OCI-LY7 (cell line): Measurements from ENCODE around the gene ARL3. TPM values are rescaled to one million over a fixed set of nuclear protein-coding genes. Genes with fewer than 3 reads are reported as not detected.
"Not testable (repeated sequence)": the region's sequence is repeated elsewhere in the genome, so short reads cannot be mapped to it uniquely, and the experiment has no call there.

Experiments used
- BruUV-seq: library from RNA; stranded (reverse); fragments of 400-500 nt; replicated peaks from 2 replicates; lab custom pipeline; 2021; lab: Mats Ljungman, UMichigan
- CTCF ChIA-PET: fragments of 300-600 bp; sonication (Branson Sonifier 250); formaldehyde crosslinking; loops from one replicate; lab custom pipeline; 2022; ENCODE audit warnings: antibody characterized with exemption; ENCODE audit not compliant: unreplicated experiment; lab: Charles Lee
- POLR2A ChIA-PET: fragments of 300-600 bp; sonication (Branson Sonifier 250); formaldehyde crosslinking; loops from one replicate; lab custom pipeline; 2022; ENCODE audit warnings: antibody characterized with exemption; lab: Charles Lee
- DNase-seq: peaks from one replicate; pipeline ENCODE4 v3.0.0-alpha.2; 2015; ENCODE audit warnings: low spot score
- H2AFZ ChIP-seq: fragments of 200-600 bp; sonication (generic), shearing (Covaris generic); 2 replicates; pipeline ENCODE4 v1.6.1; 2014; ENCODE audit warnings: mild to moderate bottlenecking, antibody characterized with exemption, low read length, moderate library complexity
- H3K27ac ChIP-seq: fragments of 200-600 bp; sonication (generic); 2 replicates; pipeline ENCODE4 v1.5.1; 2014; ENCODE audit warnings: mixed run types, low read depth, mild to moderate bottlenecking, moderate library complexity, low read length, inconsistent platforms; ENCODE audit not compliant: poor library complexity, severe bottlenecking
- H3K36me3 ChIP-seq: fragments of 200-600 bp; sonication (generic); 2 replicates; pipeline ENCODE4 v1.6.1; 2014; ENCODE audit warnings: mild to moderate bottlenecking, antibody characterized with exemption, low read length, moderate library complexity, mixed read lengths; ENCODE audit not compliant: insufficient read depth
- H3K4me1 ChIP-seq: fragments of 200-600 bp; sonication (generic); 2 replicates; pipeline ENCODE4 v1.5.1; 2014; ENCODE audit warnings: mild to moderate bottlenecking, low read length; ENCODE audit not compliant: insufficient read depth, poor library complexity, severe bottlenecking
- H3K4me2 ChIP-seq: fragments of 200-600 bp; sonication (generic); 2 replicates; pipeline ENCODE4 v1.6.1; 2014; ENCODE audit warnings: mild to moderate bottlenecking, low read length
- H3K4me3 ChIP-seq: fragments of 200-600 bp; sonication (generic); 2 replicates; pipeline ENCODE4 v1.5.1; 2014; ENCODE audit warnings: mild to moderate bottlenecking, low read depth, low read length; ENCODE audit not compliant: poor library complexity, severe bottlenecking
- H3K79me2 ChIP-seq: fragments of 200-600 bp; sonication (generic); 2 replicates; pipeline ENCODE4 v1.6.1; 2016; ENCODE audit warnings: low read depth, mild to moderate bottlenecking, low read length, moderate library complexity, mixed read lengths; ENCODE audit not compliant: insufficient read depth
- H3K9me2 ChIP-seq: fragments of 200-600 bp; sonication (generic); 2 replicates; pipeline ENCODE4 v1.6.1; 2016; ENCODE audit warnings: mild to moderate bottlenecking, low read length, mixed read lengths; ENCODE audit not compliant: insufficient read depth
- H3K9me3 ChIP-seq: fragments of 200-600 bp; sonication (generic); 2 replicates; pipeline ENCODE4 v1.6.1; 2014; ENCODE audit warnings: mild to moderate bottlenecking, mixed run types, low read length, mixed read lengths
- H4K20me1 ChIP-seq: fragments of 200-600 bp; sonication (generic); 2 replicates; pipeline ENCODE4 v1.6.1; 2014; ENCODE audit warnings: mild to moderate bottlenecking, antibody characterized with exemption, low read length, moderate library complexity, mixed read lengths; ENCODE audit not compliant: insufficient read depth
- EZH2phosphoT487 ChIP-seq: fragments of 200-600 bp; sonication (generic); IDR thresholded peaks from 2 replicates; pipeline ENCODE4 v1.6.1; 2018; ENCODE audit warnings: low read depth, borderline replicate concordance, mild to moderate bottlenecking, mixed run types, antibody characterized with exemption, low read length, moderate library complexity, mixed read lengths
- intact Hi-C: fragments of 100-400 bp; cut with micrococcal nuclease; formaldehyde crosslinking; loops from one replicate; pipeline ENCODE4 v1.10.0; 2022; ENCODE audit not compliant: unreplicated experiment
- total RNA-seq, 2 experiments: library from RNA; depleted of rRNA in 1 of 2; stranded (reverse); fragments of >200 nt in 1 of 2; shearing (Covaris generic) in 1 of 2; gene quantifications; 2 replicates each; pipeline ENCODE4 v1.2.3, GENCODE V29; 2014 to 2022
- TF ChIP-seq, protein P1 (sequence below): fragments of 200-600 bp; sonication (generic); conservative IDR thresholded peaks from 2 replicates; pipeline ENCODE4 v1.5.1; 2014; ENCODE audit warnings: mild to moderate bottlenecking, antibody characterized with exemption, low read length, moderate library complexity, mixed read lengths

Gene ARL3
- total RNA-seq, 2 experiments from 2014 or later, result 7.3 to 11.7 TPM

DNA sequence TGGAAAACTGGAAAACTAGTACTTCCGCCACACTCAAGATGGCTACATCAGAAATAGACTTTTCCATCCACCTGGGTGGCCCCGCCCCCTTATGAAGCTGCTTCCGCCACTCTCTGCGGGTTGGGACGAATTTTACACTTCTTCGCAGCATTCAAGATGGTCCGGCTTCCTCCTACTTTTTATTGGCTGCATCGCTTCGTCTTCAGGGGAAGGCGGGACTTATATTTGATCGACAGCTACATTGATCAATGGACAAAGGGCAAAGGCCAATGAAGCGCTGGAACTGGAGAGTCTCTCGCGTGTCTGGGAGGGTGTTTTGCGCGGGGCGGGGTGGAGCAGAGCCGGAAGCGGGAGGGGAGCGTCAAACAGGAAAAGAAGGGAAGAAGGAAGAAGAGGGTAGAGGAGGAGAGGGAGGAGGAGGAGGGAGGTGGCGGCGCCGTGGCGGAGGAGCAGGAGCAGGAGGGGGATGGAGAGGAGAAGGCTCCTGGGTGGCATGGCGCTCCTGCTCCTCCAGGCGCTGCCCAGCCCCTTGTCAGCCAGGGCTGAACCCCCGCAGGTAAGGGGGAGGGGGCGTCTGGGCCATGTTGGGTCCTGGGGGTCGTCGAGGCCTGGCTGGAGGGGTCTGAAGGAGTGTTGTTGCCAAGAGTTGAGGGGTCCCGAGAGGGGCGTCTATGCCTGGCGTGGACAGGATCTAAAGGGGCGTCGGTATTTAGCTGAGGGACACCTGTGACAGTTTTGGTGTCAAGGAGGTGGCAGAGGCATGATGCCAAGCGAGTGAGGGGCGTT, 29.6 kb upstream of the ARL3 start, which contains the start of gene WBP1L:
WBP1L (plus strand) TSS at position 361 of the 786 bp plus-strand sequence; CDS start at position 467, 106 bp downstream.
- Histone ChIP-seq H3K4me2 (peak within 1 kb of the TSS; percentile 91), H4K20me1 (no peaks in the 10 kb centered on the region; the same call in 1 of the 2 replicates), H3K79me2 (peaks cover 27% of the 10 kb centered on the region), H3K27ac (peak within 1 kb of the TSS; percentile 34), H3K9me2 (no peaks in the 10 kb centered on the region), H3K36me3 (no peaks in the 10 kb centered on the region), H2AFZ (peak within 1 kb of the TSS; percentile 93; the same call in 1 of the 2 replicates), H3K4me1 (peaks cover 25% of the 10 kb centered on the region), H3K4me3 (peak within 1 kb of the TSS; percentile 96), H3K9me3 (no peaks in the 10 kb centered on the region)
- POLR2A ChIA-PET, result interaction anchor here (0.7 to 2.5 kb wide), 10 partner anchors 8 to 756 kb away, joined by 3 to 14 read pairs (median 4); partner anchors contain the start of genes ARL3 and SFXN2
- TF ChIP-seq, protein P1, sequence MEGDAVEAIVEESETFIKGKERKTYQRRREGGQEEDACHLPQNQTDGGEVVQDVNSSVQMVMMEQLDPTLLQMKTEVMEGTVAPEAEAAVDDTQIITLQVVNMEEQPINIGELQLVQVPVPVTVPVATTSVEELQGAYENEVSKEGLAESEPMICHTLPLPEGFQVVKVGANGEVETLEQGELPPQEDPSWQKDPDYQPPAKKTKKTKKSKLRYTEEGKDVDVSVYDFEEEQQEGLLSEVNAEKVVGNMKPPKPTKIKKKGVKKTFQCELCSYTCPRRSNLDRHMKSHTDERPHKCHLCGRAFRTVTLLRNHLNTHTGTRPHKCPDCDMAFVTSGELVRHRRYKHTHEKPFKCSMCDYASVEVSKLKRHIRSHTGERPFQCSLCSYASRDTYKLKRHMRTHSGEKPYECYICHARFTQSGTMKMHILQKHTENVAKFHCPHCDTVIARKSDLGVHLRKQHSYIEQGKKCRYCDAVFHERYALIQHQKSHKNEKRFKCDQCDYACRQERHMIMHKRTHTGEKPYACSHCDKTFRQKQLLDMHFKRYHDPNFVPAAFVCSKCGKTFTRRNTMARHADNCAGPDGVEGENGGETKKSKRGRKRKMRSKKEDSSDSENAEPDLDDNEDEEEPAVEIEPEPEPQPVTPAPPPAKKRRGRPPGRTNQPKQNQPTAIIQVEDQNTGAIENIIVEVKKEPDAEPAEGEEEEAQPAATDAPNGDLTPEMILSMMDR, result no peak
- TF ChIP-seq EZH2phosphoT487, result no peak
- BruUV-seq, result no TSS peak
- intact Hi-C loops, result loop anchor here (2.0 kb wide), 1 partner anchor 29 kb away; the partner anchor contains the start of genes ARL3 and SFXN2
- peak; percentile 99 for DNase-seq
- CTCF ChIA-PET, result interaction anchor here (0.7 kb wide), 1 partner anchor 115 kb away, joined by 5 read pairs; no protein-coding TSS in a partner anchor

DNA sequence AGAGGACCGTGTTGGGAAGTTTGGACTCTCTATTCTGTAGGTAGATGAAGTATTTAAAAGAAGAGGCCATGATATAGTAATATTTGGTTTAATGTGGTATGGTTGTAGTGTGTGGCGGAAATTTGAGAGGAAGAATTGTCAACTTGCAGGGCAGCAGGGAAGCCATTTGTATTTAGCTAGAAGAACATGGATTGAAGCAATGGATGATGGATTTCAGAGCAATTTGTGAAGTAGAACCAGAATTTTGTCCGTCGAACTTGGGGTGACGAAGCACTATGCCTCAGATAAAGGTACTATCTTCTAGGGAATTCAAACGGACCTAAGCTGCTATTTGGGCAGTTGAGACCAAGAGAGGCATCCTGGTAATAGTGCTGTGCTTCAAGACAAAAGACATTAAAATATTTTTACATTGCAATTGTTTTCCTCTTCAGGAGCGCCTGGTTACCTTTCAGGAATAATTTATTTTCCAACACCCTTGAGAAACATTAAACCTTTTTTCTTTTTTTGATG, 28.9 kb upstream of the ARL3 start:
- no peak overlapping the region for H3K27ac ChIP-seq
- no peaks in the 10 kb centered on the region; the same call in 1 of the 2 replicates for H4K20me1 ChIP-seq
- no peaks in the 10 kb centered on the region for H3K9me2 ChIP-seq
- ChIA-PET CTCF (interaction anchor here (0.7 kb wide), 1 partner anchor 115 kb away, joined by 5 read pairs; no protein-coding TSS in a partner anchor), POLR2A (interaction anchor here (0.7 to 2.5 kb wide), 10 partner anchors 9 to 756 kb away, joined by 3 to 14 read pairs (median 4); partner anchors contain the start of genes ARL3 and SFXN2)
- H3K4me3 ChIP-seq, result peak overlapping the region; percentile 12
- H3K9me3 ChIP-seq, result no peaks in the 10 kb centered on the region
- H3K4me1 ChIP-seq, result peaks cover 29% of the 10 kb centered on the region
- intact Hi-C loops, result loop anchor here (2.0 kb wide), 1 partner anchor 28 kb away; the partner anchor contains the start of genes ARL3 and SFXN2
- TF ChIP-seq EZH2phosphoT487, result no peak
- TF ChIP-seq, protein P1, result no peak
- H2AFZ ChIP-seq, result peak overlapping the region; percentile 93; the same call in 1 of the 2 replicates
- peaks cover 27% of the 10 kb centered on the region for H3K79me2 ChIP-seq
- no peaks in the 10 kb centered on the region for H3K36me3 ChIP-seq
- DNase-seq, result no peak
- H3K4me2 ChIP-seq, result peak overlapping the region; percentile 25; the same call in 1 of the 2 replicates
- BruUV-seq, result no TSS peak

DNA sequence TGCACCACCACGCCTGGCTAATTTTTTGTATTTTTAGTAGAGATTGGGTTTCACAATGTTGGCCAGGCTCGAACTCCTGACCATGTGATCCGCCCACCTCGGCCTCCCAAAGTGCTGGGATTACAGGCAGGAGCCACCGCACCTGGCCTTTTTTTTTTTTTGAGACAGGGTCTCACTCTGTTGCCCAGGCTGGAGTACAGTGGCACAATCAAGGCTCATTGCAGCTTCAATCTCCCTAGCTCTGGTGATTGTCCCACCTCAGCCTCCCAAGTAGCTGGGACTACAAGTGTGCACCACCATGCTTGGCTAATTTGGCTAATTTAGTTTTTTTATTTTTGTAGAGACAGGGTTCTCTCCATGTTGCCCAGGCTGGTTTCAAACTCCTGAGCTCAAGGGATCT, 28.1 kb upstream of the ARL3 start:
- Histone ChIP-seq H3K79me2 (peaks cover 27% of the 10 kb centered on the region), H3K4me1 (peaks cover 29% of the 10 kb centered on the region)
- H4K20me1 ChIP-seq, H3K36me3 ChIP-seq, H3K4me2 ChIP-seq, H3K4me3 ChIP-seq, DNase-seq, H3K9me3 ChIP-seq, H3K9me2 ChIP-seq, BruUV-seq, H3K27ac ChIP-seq, H2AFZ ChIP-seq, CTCF ChIA-PET: not testable (repeated sequence)
- intact Hi-C loops, result loop anchor here (2.0 kb wide), 1 partner anchor 28 kb away; the partner anchor contains the start of genes ARL3 and SFXN2
- POLR2A ChIA-PET, result interaction anchor here (0.6 to 1.1 kb wide), 2 partner anchors 47 to 497 kb away, joined by 3 to 5 read pairs; no protein-coding TSS in a partner anchor
